Measurements from ENCODE around the gene IQSEC1.
A peak's percentile ranks its signal among the peaks of the same experiment; 100 is the strongest.

Gene IQSEC1

DNA sequence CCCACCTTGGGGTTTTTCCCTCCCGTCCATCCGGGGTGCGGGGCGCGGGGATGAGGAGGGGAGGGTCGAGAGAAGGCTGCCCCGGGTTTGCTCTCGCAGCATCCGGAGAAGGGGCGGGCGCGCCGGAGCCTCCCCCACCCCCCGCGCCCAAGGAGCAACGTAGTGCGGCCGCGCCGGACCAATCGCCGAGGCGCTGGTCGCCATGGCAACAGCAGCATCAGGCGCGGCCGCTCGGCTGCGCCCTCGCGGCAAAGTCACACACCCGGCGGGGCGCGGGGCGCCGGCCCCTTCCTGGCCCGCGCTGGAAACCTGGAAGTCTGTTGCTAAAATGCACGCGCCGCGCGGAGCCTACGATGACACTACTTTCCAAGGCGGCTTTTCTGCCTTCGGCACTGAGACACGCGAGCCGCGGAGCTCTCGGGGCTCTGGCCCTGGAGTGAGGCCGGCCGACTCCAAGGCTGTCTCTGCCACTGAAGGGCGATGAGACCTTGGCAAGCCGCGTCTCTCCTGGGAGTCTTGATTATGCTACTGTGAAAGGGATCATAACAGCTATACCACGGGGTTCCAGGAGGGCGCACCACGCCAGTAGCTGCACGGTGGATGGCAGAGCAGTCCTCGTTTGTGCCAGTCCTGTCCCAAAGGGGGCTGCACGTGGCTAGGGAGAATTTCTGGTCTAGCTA lies at the start of gene IQSEC1:
Gene IQSEC1 (minus strand): TSS at position 104 of the 680 bp plus-strand sequence. CDS start 415 bp downstream, outside the sequence.
- DNase-seq (ENCODE audit: low read depth): peak; percentile 61

DNA sequence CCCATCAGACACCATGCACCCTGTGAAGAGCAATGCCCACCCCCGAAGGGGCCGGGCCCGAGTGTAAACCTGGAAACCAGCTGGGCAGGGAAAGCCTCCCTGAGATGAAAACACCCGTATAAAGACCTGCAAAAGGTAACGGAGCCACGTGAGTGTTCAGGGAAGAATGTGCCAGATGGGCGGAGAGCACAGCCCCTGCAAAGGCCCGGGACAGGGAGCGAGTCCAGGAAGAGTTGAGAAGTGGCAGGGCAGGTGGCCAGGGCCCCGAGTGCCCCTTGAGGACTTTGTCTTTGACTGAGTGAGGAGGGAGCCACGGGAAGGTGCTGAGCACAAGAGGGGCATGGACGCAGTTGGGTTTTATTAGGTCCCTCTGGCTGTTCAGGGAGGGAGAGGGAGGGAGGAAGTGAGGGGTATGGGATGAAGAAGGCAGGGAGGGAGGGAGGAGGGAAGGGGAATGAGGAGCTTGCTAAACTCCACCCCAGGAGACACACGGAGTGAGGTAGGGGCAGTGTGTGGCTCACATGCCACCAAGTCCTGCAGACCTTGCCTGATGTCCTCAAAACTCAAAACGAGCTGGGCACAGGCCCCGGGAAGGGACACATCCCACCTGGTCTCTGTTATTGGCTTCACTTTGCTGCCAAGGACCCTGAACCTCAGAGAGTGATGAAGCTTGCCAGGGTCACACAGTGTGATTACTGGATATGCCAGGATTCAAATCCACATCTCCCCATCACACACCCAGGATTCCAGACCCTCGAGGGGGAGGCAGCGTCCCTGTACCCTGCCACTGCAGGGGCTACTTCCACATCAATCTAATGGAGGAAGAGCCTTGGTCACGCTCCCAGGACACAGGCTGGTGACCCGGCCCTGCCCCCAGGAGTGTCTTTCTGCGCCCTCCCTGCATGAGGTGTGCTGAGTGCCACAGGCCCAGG lies 49.1 kb upstream of the IQSEC1 start:
- DNase-seq (ENCODE audit: low read depth): no peak

DNA sequence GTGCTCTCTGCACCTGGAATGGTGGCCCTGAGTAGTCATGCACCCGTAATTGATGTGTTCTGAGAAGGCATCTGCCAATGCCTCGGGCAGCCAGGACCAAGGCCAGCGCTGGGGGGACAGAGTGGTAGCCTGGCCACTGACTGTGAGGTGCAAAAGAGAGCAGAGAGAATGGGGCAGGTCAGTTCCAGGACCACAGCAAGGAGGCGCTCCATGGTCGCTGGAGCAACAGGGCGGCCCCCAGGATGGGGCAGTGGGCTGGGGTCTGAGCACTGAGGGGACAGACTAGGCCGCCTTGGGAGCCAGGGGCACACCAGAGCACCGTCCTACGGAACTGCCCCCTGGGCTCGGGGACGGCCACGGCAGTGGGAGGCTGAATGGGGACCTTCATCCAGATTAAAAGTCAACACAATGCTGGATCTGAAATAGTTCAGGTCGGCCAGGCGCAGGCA lies 48.3 kb upstream of the IQSEC1 start:
- DNase-seq (ENCODE audit: low read depth): no peak

DNA sequence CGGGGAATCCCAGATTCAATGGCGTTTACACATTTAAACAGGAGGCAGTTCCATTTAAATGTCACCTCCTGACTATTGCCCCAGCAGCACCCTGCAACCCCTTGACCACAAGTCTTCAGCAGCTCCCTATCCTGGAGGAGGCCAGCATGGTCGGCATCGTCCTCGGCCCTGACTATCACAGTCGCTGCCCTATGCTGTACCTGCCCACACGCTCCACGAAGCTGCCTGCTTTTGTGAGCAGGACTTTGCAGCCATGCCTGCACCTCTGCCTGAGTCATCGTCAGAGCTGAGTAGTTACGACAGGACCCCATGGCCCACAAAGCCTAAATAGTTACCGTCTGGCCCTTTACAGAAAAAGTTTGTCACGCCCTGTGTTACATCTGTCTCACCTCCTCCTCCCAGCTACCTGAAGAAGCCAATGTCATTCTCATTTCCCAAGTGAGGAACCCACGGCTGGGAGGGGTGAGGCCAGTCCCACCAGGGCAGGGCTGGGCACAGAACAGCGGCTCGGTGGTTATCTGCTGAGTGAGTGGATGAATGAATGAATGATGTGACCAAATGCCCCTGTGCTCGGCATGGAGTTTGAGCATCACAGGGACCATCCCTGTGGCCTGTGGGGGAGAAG lies 47.8 kb upstream of the IQSEC1 start:
- no peak for DNase-seq (ENCODE audit: low read depth)

DNA sequence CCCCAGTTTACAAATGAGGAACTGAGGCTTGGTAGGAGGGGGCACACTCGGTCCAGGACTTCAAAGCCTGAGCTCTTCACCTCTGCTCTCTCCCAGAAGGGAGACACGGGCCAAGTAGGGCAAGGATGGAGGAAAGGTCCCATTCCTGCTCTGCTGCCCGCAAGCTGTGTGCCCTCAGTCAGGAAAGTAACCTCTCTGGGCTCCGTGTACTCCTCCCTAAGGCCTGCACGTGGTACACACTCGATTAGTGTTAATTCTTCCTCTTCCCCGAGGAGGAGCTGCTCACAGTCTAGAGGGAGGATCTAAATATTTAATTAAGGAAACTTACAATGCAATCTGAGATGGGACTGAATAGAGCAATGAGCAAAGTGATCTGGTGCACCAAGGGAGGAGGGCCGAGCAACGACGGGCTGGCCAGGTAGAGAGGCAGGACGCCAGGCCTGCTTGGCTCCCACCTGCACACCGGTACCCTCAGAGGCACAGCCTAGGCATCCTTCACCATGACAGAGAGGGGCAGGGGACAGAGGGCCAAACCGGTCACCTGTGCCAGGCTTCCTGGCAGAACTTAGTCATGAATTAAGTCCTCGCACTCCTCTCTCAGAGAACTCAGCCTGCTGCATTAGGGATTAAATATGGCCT lies 47.2 kb upstream of the IQSEC1 start:
- DNase-seq (ENCODE audit: low read depth): no peak

DNA sequence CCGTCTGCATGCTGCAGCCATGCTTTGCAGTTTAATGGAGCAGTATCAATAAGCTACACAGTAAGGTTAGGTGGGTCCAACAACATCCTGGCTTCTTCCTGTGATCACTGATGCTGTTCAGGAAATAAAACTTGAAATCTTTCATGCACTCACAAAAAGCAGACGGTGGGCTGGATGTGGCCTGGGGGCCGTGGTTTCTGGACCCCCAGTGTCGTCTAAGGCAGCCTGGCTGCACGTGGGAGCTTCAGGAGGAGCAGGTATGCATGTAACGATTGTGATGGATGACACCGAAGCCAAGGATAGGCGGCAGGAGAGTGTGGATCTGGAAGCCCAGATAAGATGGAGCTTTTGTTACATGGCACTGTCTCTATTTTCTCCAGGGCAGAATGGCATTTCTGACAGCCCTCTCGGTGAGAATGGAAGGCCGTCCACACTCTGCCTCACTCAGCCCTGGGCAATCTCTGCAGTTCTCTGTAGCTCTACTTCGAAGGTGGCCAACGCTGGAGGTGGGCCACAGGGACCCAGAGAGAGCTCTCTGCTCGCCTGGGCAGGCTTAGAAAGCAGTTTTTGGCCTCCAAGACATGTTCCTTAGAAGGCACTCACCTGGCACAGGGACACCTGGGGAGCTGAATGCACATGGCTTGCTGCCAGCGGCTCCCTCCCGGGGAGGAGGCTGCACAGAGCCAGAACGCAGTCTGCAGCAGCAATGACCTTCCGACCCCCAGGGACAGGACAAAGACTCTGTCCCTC lies 46.4 kb upstream of the IQSEC1 start:
- no peak for DNase-seq (ENCODE audit: low read depth)

DNA sequence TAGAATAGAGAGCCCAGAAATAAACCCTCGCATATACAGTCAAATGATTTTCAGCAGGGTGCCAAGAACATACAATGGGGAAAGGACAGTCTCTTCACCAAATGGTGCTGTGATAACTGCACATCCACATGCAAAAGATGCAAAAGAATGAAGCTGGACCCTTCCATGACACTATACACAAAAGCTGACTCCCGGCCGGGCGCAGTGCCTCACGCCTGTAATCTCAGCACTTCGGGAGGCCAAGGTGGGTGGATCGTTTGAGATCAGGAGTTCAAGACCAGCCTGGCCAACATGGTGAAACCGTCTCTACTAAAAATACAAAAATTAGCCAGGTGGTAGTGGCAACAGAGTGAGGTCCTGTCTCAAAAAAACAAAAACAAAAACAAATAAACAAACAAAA lies 43.2 kb upstream of the IQSEC1 start:
- no peak for DNase-seq (ENCODE audit: low read depth)

DNA sequence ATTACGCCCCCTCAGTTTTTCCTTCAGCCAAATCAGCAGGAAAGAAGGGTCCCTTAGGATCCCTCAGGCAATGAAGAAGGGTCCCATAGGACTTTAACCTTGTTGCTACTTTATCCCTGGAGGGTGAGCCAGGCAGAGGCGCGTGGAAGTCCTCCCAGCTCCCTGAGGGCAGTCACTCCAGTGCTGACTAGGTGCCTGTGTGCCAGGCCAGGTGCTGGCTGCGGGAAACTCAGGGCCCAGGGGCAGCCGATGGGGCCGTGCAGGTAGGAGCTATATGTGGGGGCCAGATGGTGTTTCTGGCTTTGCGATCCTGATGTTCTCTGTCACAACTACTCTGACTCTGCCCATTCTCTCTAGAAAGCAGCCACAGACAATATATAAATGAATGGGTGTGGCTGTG lies 42.8 kb upstream of the IQSEC1 start:
- DNase-seq (ENCODE audit: low read depth): no peak

DNA sequence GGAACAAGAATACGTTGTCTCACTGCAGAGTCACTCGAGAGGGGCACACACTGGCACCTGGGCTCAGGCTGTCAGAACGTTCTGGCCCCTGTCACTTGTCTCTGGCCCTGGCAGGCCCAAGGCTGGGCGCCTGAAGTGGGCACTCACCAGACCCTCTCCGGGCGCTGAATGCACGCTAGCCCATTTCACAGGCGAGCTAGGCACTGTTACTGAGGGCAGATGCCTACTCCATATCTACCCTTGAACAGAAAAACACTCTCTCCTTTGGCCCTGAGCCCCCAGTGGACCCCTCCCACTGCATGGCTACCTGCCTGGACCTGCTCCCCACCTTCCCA lies 42.3 kb upstream of the IQSEC1 start:
- no peak for DNase-seq (ENCODE audit: low read depth)

DNA sequence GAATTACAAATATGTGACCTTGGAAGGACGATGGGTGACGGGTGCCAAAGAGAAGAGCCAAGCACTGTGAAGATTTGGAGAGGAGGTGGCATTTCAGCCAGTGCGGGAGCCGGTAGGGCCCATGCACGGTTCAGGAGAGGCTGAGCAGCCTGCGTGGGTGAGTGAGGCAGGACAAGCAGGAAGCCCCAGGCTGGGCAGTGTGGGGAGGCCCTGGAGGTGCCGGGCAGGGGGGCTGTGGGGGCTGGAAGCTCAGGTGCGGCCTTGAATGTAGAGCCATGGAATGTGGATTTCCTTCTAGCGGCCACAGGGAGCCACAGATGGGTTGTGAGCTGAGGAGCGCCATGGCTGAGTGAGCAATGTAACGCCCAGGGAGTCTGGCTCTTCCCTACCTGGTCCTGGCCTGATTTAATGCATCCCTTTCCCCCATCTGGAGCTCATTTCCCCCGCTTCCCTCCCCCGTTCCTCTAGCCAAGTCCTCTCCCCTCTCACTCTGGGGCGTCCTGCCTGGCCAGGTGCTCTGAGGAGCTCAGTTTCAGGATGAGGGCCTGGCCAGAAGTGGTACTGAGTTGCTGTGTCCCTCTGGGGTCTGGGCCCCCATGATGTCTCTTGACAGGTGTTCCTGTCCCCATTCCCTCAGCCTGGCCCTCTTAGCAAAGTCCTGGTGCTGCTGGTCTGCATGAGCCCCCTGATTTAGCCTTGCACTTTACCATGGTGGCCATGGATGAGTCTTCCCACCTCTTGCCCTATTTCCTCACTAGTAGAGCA lies 41.8 kb upstream of the IQSEC1 start:
- DNase-seq (ENCODE audit: low read depth): no peak

DNA sequence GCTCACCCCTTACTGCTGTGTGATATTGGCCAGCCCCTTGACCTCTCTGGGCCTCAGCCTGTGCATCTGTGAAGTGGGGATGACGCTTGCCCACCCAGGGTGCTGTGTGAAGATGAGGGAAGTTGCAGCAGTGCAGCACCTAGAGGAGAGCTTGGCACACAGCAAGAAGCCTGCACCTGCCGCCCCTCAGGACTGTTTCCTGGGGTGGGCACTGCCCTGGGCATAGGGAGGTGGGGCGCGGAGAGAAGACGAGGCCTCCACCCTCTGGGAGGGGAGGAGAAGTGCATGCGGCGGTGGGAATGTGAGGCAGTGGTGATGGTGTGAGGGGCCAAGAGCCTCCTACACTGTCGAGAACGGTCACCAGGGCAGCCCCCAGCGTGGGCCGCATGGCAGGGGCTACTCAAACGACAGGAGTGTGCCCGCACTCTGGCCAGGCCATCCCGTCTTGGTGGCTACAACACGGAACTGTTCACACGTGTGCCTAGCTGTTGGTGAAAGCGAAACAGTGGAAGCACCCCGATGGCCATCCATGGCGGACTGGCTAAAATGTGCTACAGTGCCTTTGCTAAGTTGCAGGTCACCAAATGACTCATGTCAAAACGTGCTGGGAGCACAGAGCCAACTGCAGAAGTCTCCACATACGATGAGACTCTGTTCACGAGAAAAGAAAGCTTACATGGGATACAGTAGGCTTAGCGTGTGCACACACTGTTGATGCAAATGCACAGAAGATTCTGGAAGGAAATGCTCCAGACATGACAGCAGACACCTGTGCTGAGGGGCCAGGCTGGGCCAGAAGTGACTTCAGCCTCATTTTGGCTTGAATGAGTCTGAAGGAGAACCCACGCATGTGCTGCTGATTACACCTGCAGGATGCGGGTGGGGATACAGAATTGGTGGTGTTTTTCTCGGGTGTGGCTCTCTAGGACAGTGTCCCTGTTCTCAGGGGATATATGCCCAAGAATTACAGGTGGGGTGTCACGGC lies 40.4 kb upstream of the IQSEC1 start:
- DNase-seq (ENCODE audit: low read depth): no peak

DNA sequence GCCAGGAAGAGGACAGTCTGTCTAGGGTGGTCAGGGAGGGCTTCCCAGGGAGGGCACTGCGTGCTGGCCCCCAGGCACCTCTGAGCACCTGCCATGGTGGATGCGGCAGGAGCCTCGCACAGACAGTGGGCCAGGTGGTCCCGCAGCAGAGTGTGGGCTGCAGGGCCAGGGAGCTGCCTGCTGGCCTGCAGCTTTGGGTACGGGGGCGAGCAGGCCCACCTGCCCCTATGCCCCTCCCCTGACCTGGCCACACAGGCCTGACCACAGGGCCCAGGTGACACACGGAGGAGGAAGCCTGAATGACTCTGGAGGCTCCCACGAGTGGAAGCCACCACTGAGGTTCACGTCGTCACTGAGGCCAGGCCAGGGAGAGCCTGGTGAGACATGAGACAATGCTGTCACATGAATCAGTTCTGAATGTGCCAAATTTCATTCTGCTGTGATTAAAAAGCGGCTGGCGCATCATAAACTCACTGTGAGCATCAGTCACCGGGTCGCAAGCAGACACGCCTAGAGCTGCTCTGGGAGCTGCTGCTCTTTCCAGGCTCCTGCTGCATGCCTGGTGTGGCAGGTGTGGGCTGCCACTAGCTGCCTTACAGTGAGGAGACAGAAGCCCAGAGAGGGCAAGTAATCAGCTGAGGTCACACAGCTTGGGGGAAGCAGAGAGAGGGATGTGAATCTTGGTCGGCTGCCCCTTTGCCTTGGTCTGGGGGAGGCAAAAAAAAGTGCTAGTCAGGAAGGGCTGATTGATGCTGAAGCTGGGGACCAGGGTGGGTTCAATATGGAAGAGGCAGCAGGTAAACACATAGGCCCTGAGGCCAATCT lies 39.5 kb upstream of the IQSEC1 start:
- no peak for DNase-seq (ENCODE audit: low read depth)

DNA sequence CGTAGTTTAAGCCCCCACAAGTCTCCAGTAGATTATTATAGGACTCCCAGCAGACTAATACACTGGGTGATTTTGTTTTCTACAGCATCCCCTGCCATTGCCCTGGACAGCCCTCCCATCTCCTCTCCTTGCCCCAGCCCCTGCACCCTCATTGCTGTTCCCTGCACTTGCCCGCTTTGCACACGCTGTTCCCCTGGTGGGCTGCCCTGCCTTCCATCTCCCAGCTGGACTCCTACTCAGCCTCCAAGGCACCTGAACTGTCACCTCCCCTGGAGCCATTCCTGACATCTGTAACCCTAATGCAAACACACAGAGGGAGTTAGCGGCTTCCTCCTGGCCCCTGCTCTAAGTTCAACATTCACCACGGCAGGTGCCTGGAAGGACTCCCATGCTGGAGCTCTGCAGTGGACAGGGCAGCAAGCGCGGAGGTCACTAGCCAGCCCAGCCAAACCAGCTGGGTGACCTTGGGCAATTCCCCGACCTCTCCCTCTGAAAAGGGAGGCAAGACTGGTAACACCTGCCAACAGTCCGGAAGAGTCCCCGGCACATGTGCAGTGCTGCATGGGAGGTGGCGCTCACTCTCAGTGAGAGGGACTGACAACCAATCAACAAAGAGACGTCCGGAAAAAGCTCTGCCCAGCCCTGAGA lies 38.8 kb upstream of the IQSEC1 start:
- DNase-seq (ENCODE audit: low read depth): no peak

DNA sequence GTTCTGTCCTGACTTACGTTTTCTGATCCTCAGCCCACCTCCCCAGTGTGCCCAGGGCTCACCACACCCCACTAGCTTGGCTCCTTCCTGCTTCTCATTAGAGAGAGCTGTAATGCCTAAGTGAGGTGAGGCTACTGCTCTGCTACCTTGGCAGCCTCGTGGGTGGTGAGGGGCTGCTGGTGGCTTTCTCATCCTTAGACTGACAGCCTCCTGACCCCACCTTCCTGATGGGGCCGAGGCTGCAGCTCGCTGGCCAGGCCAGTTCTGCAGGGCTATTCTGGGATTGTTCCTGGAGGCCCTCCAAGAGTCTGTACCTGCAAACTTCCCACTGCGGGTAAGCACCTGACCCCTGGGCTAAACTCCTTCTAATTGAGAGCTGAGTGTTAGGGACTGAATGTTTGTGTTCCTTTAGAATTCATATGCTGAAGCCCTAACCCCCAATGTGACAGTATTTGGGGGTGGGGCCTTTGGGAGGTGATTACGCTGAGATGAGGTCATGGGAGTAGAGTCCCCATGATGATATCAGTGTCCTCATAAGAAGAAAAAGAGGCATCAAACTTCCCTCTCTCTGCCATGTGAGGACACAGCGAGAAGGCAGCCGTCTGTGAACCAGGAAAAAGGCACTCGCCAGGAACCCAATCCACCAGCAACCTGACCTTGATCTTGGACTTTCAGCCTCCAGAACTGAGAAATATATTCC lies 38.1 kb upstream of the IQSEC1 start:
- DNase-seq (ENCODE audit: low read depth): no peak

DNA sequence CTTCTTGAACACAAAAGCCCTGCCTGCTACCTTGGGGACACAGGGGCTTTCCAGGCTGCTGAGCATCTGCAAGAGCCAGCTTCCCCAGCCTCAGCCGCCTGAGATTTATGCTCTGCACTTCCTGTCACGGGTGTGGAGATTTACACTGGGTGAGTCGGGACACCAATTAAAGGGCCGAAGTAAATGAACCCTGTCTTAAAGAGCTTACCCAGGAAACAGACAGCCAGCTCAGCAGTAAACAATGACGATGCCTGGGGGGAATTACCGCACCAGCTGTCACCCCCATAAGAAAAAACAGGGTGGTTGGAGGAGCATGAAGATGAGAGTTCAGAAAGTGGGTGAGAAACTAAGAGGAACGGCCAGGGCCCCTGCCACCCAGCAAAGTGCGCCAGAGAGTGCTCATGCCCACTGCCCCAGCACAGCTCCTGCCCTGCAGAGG lies 37.5 kb upstream of the IQSEC1 start:
- DNase-seq (ENCODE audit: low read depth): no peak

DNA sequence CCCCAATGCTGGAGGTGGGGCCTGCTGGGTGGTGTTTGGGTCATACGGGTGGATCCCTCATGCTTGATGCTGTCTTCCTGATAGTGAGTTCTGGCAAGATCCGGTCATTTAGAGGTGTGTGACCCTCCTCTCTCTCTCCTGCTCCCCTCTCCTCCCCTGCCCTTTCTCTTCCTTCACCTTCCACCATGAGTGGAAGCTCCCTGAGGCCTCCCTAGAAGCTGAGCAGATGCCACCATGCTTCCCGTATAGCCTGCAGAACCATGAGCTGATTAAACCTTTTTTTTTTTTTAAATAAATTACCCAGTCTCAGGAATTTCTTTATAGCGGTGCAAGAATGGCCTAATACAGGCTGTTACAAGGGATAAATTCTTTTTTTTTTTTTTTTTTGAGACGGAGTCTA lies 36.3 kb upstream of the IQSEC1 start:
- DNase-seq (ENCODE audit: low read depth): no peak

DNA sequence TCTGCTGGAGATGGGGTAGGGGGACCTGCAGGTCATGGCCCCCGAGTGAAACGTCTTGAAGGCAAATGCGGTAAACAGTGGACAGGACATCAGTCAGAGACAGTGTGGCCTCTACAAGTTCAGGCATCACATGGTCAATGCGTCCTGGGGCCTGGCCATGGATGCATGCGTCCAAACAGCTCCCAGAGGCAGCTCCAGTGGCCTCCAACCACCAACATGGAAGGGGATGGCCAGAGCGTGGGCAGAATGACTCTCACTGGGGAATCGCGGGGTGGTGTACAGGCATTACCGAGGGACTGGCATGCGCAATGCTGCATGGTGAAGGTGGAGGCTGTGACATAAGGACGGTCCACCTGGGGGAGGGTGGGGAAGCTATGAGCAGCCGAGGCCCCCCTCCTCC lies 35.6 kb upstream of the IQSEC1 start:
- DNase-seq (ENCODE audit: low read depth): no peak

DNA sequence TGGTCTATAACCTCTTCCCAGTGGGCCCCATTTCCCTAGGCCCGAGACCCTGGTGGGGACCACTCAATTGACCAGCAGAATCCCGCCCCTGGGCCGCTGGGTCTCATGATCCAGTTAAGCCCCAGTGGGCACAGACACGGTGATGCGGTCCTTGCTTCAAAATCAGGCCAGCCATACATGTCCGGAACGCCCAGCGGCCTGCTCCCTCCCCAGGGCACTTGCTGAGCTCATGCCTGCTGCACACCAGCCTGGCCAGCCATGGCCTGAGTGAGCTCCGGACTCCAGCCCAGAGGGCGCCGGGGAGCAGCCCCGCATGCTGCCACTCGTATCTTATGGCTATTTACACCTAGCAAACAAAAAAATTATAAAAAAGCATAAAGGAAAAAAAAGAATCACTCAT lies 34.4 kb upstream of the IQSEC1 start:
- DNase-seq (ENCODE audit: low read depth): no peak

Measured in activated T-cell treated with anti-CD3 and anti-CD28 coated beads for 24 hours (primary cell).